ENCODE data around the gene SLC5A1. TPM values are rescaled to one million over a fixed set of nuclear protein-coding genes. Genes with fewer than 3 reads are reported as not detected.

Gene SLC5A1
- total and polyA plus RNA-seq, 2 donors from 2014 or later = 1.0 to 3.0 TPM

DNA sequence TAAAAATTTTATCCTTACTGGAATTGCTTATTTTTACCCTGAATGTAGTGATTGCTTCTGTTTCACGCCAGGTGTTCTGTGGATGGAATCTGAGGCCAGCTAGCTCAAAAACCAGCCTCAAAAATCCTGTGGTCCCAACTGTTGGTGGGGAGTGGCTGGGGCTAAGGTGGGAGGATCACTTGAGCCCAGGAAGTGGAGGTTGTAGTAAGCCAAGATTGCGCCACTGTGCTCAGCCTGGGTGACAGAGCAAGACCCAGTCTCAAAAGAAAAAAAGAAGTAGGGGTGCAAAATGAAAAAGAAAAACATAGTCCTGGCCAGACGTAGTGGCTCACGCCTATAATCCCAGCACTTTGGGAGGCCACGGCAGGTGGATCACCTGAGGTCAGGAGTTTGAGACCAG is 27.0 kb upstream of the SLC5A1 start:
- intact Hi-C loops (cut with DNase I) = no loop called here
- Histone ChIP-seq H3K4me1 (ENCODE audit: control insufficient read depth in 2 of 3, insufficient read depth in 2 of 3, low read depth in 1 of 3, low read length in 3 of 3) (no peaks in the 10 kb centered on the region), H3K27me3 (ENCODE audit: control insufficient read depth, insufficient read depth, low read length) (no peaks in the 10 kb centered on the region), H3K9me3 (ENCODE audit: control insufficient read depth in 2 of 3, insufficient read depth in 1 of 3, low read length in 3 of 3) (peaks cover 0 to 11% (median 2%) of the 10 kb centered on the region in 3 donors), H3K36me3 (ENCODE audit: control insufficient read depth in 2 of 3, insufficient read depth in 3 of 3, low read length in 3 of 3) (no peaks in the 10 kb centered on the region), H3K4me3 (ENCODE audit: low read length in 3 of 3) (no peak overlapping the region), H3K9ac (ENCODE audit: low read length in 3 of 3) (no peak overlapping the region), H3K27ac (ENCODE audit: low read depth in 2 of 2, low read length in 2 of 2) (no peak overlapping the region)
- no peak for TF ChIP-seq CTCF (IDR thresholded peaks at IDR 0.05; ENCODE audit: borderline replicate concordance, extremely low read depth, insufficient read depth)
- FAIRE-seq (no peak), DNase-seq (no peak)

DNA sequence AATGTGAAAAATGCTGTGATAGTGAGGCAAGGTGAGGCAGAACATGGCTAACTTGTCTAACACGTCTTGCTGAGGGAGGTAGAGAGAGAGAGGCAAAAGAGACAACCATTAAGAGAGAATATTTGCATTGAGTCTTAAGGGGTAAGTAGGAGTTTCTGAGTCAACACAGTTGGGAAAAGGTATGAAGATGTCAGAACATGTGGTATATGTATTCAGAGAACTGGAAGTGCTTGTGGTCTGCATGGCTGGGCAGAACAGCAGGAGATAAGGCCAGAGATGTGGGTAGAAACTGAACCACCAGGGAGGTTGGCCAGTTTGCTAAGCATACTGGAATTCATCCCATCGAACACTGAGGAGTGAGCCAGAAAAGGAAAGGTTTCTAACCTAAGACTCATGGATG is 25.0 kb upstream of the SLC5A1 start:
- FAIRE-seq = no peak
- intact Hi-C loops (cut with DNase I) = no loop called here
- H3K4me3 ChIP-seq (ENCODE audit: low read length in 3 of 3) = no peak overlapping the region
- H3K4me1 ChIP-seq (ENCODE audit: control insufficient read depth in 2 of 3, insufficient read depth in 2 of 3, low read depth in 1 of 3, low read length in 3 of 3) = no peaks in the 10 kb centered on the region
- H3K27me3 ChIP-seq (ENCODE audit: control insufficient read depth, insufficient read depth, low read length) = no peaks in the 10 kb centered on the region
- no peak overlapping the region for H3K27ac ChIP-seq (ENCODE audit: low read depth in 2 of 2, low read length in 2 of 2)
- TF ChIP-seq CTCF (IDR thresholded peaks at IDR 0.05; ENCODE audit: borderline replicate concordance, extremely low read depth, insufficient read depth) = no peak
- H3K9me3 ChIP-seq (ENCODE audit: control insufficient read depth in 2 of 3, insufficient read depth in 1 of 3, low read length in 3 of 3) = peaks cover 0 to 14% (median 2%) of the 10 kb centered on the region in 3 donors
- H3K9ac ChIP-seq (ENCODE audit: low read length in 3 of 3) = no peak overlapping the region
- H3K36me3 ChIP-seq (ENCODE audit: control insufficient read depth in 2 of 3, insufficient read depth in 3 of 3, low read length in 3 of 3) = no peaks in the 10 kb centered on the region
- no peak for DNase-seq

DNA sequence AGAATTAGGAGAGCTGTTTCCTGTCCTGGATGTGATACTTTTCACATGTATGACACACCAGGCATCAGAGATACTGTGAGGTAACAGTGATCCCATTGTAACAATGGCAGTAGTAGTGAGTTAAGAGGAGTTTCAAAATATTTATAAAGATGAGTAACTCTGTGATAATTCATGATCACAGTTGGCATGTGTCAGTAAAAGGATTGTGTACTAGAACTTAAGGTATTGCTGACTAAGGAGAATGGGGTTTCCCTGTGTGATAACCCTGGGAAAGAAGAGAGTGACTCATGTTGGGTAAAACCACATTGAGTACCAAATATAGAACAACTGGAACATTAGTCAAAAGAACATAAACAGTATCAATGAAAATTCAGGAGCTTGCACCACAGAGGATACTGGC is 22.9 kb upstream of the SLC5A1 start:
- Histone ChIP-seq H3K27ac (ENCODE audit: low read depth in 2 of 2, low read length in 2 of 2) (no peak overlapping the region), H3K4me1 (ENCODE audit: control insufficient read depth in 2 of 3, insufficient read depth in 2 of 3, low read depth in 1 of 3, low read length in 3 of 3) (no peaks in the 10 kb centered on the region), H3K9me3 (ENCODE audit: control insufficient read depth in 2 of 3, insufficient read depth in 1 of 3, low read length in 3 of 3) (peaks cover 0 to 5% (median 0%) of the 10 kb centered on the region in 3 donors), H3K9ac (ENCODE audit: low read length in 3 of 3) (no peak overlapping the region), H3K36me3 (ENCODE audit: control insufficient read depth in 2 of 3, insufficient read depth in 3 of 3, low read length in 3 of 3) (no peaks in the 10 kb centered on the region), H3K27me3 (ENCODE audit: control insufficient read depth, insufficient read depth, low read length) (no peaks in the 10 kb centered on the region), H3K4me3 (ENCODE audit: low read length in 3 of 3) (no peak overlapping the region)
- intact Hi-C loops (cut with DNase I) = no loop called here
- FAIRE-seq (no peak), DNase-seq (no peak)
- TF ChIP-seq CTCF (IDR thresholded peaks at IDR 0.05; ENCODE audit: borderline replicate concordance, extremely low read depth, insufficient read depth) = no peak

DNA sequence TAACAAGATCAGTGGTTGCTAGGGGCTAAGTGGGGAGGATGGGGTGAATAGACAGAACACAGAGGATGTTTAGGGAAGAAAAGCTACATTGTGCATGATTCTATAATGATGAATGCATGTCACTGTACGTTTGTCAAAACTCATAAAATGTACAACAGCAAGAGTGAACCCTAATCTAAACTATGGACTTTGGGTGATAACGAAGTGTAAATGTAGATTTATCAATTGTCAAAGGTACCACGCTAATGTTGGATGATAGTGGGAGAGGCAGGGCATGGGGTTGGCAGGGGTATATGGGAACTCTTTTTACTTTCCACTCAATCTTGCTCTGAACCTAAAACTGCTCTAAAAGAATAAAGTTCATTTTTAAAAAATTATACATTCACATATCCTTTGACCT is 21.3 kb upstream of the SLC5A1 start:
- TF ChIP-seq CTCF (IDR thresholded peaks at IDR 0.05; ENCODE audit: borderline replicate concordance, extremely low read depth, insufficient read depth) = no peak
- H3K9me3 ChIP-seq (ENCODE audit: control insufficient read depth in 2 of 3, insufficient read depth in 1 of 3, low read length in 3 of 3) = peaks cover 0 to 5% (median 0%) of the 10 kb centered on the region in 3 donors
- H3K4me3 ChIP-seq (ENCODE audit: low read length in 3 of 3) = no peak overlapping the region
- no peak overlapping the region for H3K27ac ChIP-seq (ENCODE audit: low read depth in 2 of 2, low read length in 2 of 2)
- H3K4me1 ChIP-seq (ENCODE audit: control insufficient read depth in 2 of 3, insufficient read depth in 2 of 3, low read depth in 1 of 3, low read length in 3 of 3) = no peaks in the 10 kb centered on the region
- no peak for DNase-seq
- H3K27me3 ChIP-seq (ENCODE audit: control insufficient read depth, insufficient read depth, low read length) = no peaks in the 10 kb centered on the region
- H3K36me3 ChIP-seq (ENCODE audit: control insufficient read depth in 2 of 3, insufficient read depth in 3 of 3, low read length in 3 of 3) = no peaks in the 10 kb centered on the region
- H3K9ac ChIP-seq (ENCODE audit: low read length in 3 of 3) = no peak overlapping the region
- intact Hi-C loops (cut with DNase I) = no loop called here
- FAIRE-seq = no peak
